Measurements from ENCODE around the gene CD79B. TPM values are rescaled to one million over a fixed set of nuclear protein-coding genes. Genes with fewer than 3 reads are reported as not detected.

CD79B gene
- total and polyA plus RNA-seq, 2 experiments from 2014 or later: 1.3 to 2.5 TPM

GRCh38 chr17:63969278-63969677 lies 37.1 kb upstream of the CD79B start (continued):
- TF ChIP-seq CTCF (conservative IDR thresholded peaks at IDR 0.05; ENCODE audit: low read depth in 2 of 2): no peak
- no peak for TF ChIP-seq ETS1 (IDR thresholded peaks at IDR 0.05)
- no peak for TF ChIP-seq ZNF331 (CRISPR knock-in tag; IDR thresholded peaks at IDR 0.05; ENCODE audit: low read depth)

- no peaks in the 10 kb centered on the region for H3K4me1 ChIP-seq (ENCODE audit: insufficient read depth)
- H3K27me3 ChIP-seq (ENCODE audit: insufficient read depth): no peaks in the 10 kb centered on the region
- no peak overlapping the region for H3K27ac ChIP-seq (ENCODE audit: low read depth)
- H3K27ac Mint-ChIP-seq: no peak overlapping the region
- ATAC-seq (no peak), DNase-seq (ENCODE audit: low spot score) (no peak)
- H2AFZ ChIP-seq: no peak overlapping the region
- no peaks in the 10 kb centered on the region for H3K9me3 Mint-ChIP-seq
- H3K4me2 ChIP-seq: no peak overlapping the region
- no peaks in the 10 kb centered on the region for H4K20me1 ChIP-seq (replicated peaks; ENCODE audit: insufficient read depth)
- TF ChIP-seq ZNF462 (CRISPR knock-in tag; IDR thresholded peaks at IDR 0.05): no peak
- no peak for TF ChIP-seq JUNB (IDR thresholded peaks at IDR 0.05; ENCODE audit: unreplicated experiment)
- no peak for TF ChIP-seq POLR2AphosphoS5 (IDR thresholded peaks at IDR 0.05; ENCODE audit: low read depth)
- TF ChIP-seq EZH2phosphoT487 (IDR thresholded peaks at IDR 0.05; ENCODE audit: unreplicated experiment): no peak
- no peak for TF ChIP-seq NANOG (IDR thresholded peaks at IDR 0.05; ENCODE audit: borderline replicate concordance)
- no peak for TF ChIP-seq ETS1 (IDR thresholded peaks at IDR 0.05)
- no peak for TF ChIP-seq ZNF331 (CRISPR knock-in tag; IDR thresholded peaks at IDR 0.05; ENCODE audit: low read depth)
- no peak for TF ChIP-seq EZH2 (IDR thresholded peaks at IDR 0.05; ENCODE audit: low read depth, unreplicated experiment)
- H3K4me3 Mint-ChIP-seq: no peak overlapping the region
- H3K27me3 Mint-ChIP-seq (ENCODE audit: insufficient read depth, low read depth, poor library complexity): peaks cover 8% of the 10 kb centered on the region
- no peaks in the 10 kb centered on the region for H3K9me2 ChIP-seq (ENCODE audit: insufficient read depth)
- H3K79me2 ChIP-seq (replicated peaks; ENCODE audit: insufficient read depth): no peaks in the 10 kb centered on the region
- H3K4me1 Mint-ChIP-seq: peaks cover 1% of the 10 kb centered on the region; the same call in 2 of the 3 replicates
- no peaks in the 10 kb centered on the region for H3K36me3 Mint-ChIP-seq (ENCODE audit: low read depth)
- no peak overlapping the region for H3K4me3 ChIP-seq
- H3F3A ChIP-seq (replicated peaks; ENCODE audit: low read depth): no peaks in the 10 kb centered on the region
- no peaks in the 10 kb centered on the region for H3K36me3 ChIP-seq (ENCODE audit: insufficient read depth)
Measured at GRCh38 chr17:63967953-63968352, 35.8 kb upstream of the CD79B start.

Measured in GM23338 (cell line).